H1 (cell line): Measurements from ENCODE around the gene UROD. TPM values are rescaled to one million over a fixed set of nuclear protein-coding genes. Genes with fewer than 3 reads are reported as not detected.

Source experiments
- CTCF ChIA-PET: fragments of 300-600 bp; sonication (Branson Sonifier 250); formaldehyde crosslinking; loops from one replicate; lab custom pipeline; 2021; ENCODE audit not compliant: partially characterized antibody; lab: Charles Lee
- POLR2A ChIA-PET: fragments of 300-600 bp; sonication (Branson Sonifier 250); formaldehyde crosslinking; loops from one replicate; lab custom pipeline; 2021; ENCODE audit warnings: inconsistent platforms; ENCODE audit not compliant: partially characterized antibody; lab: Charles Lee
- DNase-seq, 2 experiments: peaks; one replicate each; pipeline versions ENCODE4 v3.0.0 to v3.0.0-alpha.2; 2010 to 2022; ENCODE audit warnings: low spot score in 2 of 2, low read depth in 1 of 2, mixed read lengths in 1 of 2
- FAIRE-seq: peaks from 2 replicates; lab custom pipeline; 2011; peaks lifted over from hg19 to GRCh38; lab: Jason Lieb, UNC
- H2AFZ ChIP-seq: 2 replicates; pipeline ENCODE4 v1.8.1; 2012; ENCODE audit warnings: low read length, inconsistent platforms
- H2AK5ac ChIP-seq: 2 replicates; pipeline ENCODE4 v1.6.1; 2013; ENCODE audit warnings: low read depth, low read length
- H2BK120ac ChIP-seq: replicated peaks from 2 replicates; pipeline ENCODE3; 2013; ENCODE audit warnings: low read depth, low read length, inconsistent platforms
- H2BK12ac ChIP-seq: 2 replicates; pipeline ENCODE4 v1.6.1; 2013; ENCODE audit warnings: low read depth, low read length
- H2BK15ac ChIP-seq: 2 replicates; pipeline ENCODE4 v1.6.1; 2013; ENCODE audit warnings: low read length
- H2BK20ac ChIP-seq: 2 replicates; pipeline ENCODE4 v1.6.1; 2013; ENCODE audit warnings: low read length
- H2BK5ac ChIP-seq: 2 replicates; pipeline ENCODE4 v1.6.1; 2013; ENCODE audit warnings: low read depth, low read length
- H3K14ac ChIP-seq: 2 replicates; pipeline ENCODE4 v1.6.1; 2013; ENCODE audit warnings: inconsistent platforms; ENCODE audit not compliant: insufficient read length
- H3K18ac ChIP-seq: 2 replicates; pipeline ENCODE4 v1.6.1; 2013; ENCODE audit warnings: low read length; ENCODE audit errors: extremely low read depth
- H3K23ac ChIP-seq: 2 replicates; pipeline ENCODE4 v1.6.1; 2013; ENCODE audit warnings: inconsistent platforms; ENCODE audit not compliant: insufficient read length
- H3K23me2 ChIP-seq: 2 replicates; pipeline ENCODE4 v1.6.1; 2013; ENCODE audit warnings: low read depth, low read length
- H3K27ac ChIP-seq: 2 replicates; pipeline ENCODE4 v1.6.1; 2011; ENCODE audit warnings: low read depth, low read length, inconsistent platforms
- H3K27me3 ChIP-seq, 4 experiments: replicated peaks in 1 of 4; 1 replicate in 1 of 4; 2 replicates in 3 of 4; pipeline versions ENCODE4 v1.6.1 to v1.8.1; 2011 to 2013; ENCODE audit warnings: low read length in 3 of 4, mild to moderate bottlenecking in 3 of 4, inconsistent platforms in 2 of 4, mixed read lengths in 2 of 4, moderate library complexity in 1 of 4; ENCODE audit not compliant: control insufficient read depth in 3 of 4, insufficient read depth in 3 of 4; ENCODE audit errors: extremely low read depth in 1 of 4
- H3K36me3 ChIP-seq, 4 experiments: 2 replicates each; pipeline versions ENCODE4 v1.6.1 to v1.8.1; 2011 to 2013; ENCODE audit warnings: mild to moderate bottlenecking in 4 of 4, low read length in 3 of 4, moderate library complexity in 2 of 4, control low read depth in 1 of 4, inconsistent platforms in 1 of 4; ENCODE audit not compliant: insufficient read depth in 4 of 4, control insufficient read depth in 2 of 4
- H3K4ac ChIP-seq: replicated peaks from 2 replicates; pipeline ENCODE3; 2013; ENCODE audit warnings: low read length, low read depth, mixed read lengths, inconsistent platforms; ENCODE audit not compliant: insufficient read length
- H3K4me1 ChIP-seq, 4 experiments: replicated peaks in 1 of 4; 1 replicate in 1 of 4; 2 replicates in 3 of 4; pipeline versions ENCODE4 v1.6.1 to v1.8.1; 2011 to 2013; ENCODE audit warnings: low read length in 3 of 4, inconsistent platforms in 2 of 4, mixed read lengths in 1 of 4; ENCODE audit not compliant: insufficient read depth in 4 of 4, control insufficient read depth in 3 of 4
- H3K4me2 ChIP-seq, 2 experiments: 2 replicates each; pipeline versions ENCODE4 v1.6.1 to v1.8.1; 2011 to 2013; ENCODE audit warnings: low read depth in 2 of 2, low read length in 2 of 2, control low read depth in 1 of 2, inconsistent platforms in 1 of 2, mild to moderate bottlenecking in 1 of 2; ENCODE audit not compliant: insufficient read depth in 1 of 2
- H3K4me3 ChIP-seq, 4 experiments: fragments of 200-600, 300-600 bp in 1 of 4; sonication (generic), shearing (Covaris generic), sonication (Bioruptor Twin) in 1 of 4; 2 replicates each; pipeline versions ENCODE4 v1.5.1 to v1.8.1; 2011 to 2016; ENCODE audit warnings: low read length in 4 of 4, low read depth in 3 of 4, control low read depth in 2 of 4, inconsistent platforms in 2 of 4, mild to moderate bottlenecking in 2 of 4, mixed read lengths in 1 of 4, moderate library complexity in 1 of 4; ENCODE audit not compliant: insufficient read depth in 2 of 4; ENCODE audit errors: extremely low read depth in 1 of 4
- H3K56ac ChIP-seq: replicated peaks from 2 replicates; pipeline ENCODE3; 2013; ENCODE audit warnings: low read depth, mild to moderate bottlenecking, mixed read lengths, low read length, inconsistent platforms; ENCODE audit not compliant: insufficient read length
- H3K79me1 ChIP-seq: 2 replicates; pipeline ENCODE4 v1.6.1; 2013; ENCODE audit warnings: low read depth, low read length, control low read depth
- H3K79me2 ChIP-seq, 2 experiments: 2 replicates each; pipeline versions ENCODE4 v1.6.1 to v1.8.1; 2012 to 2013; ENCODE audit warnings: low read length in 2 of 2, mild to moderate bottlenecking in 2 of 2, inconsistent platforms in 1 of 2; ENCODE audit not compliant: insufficient read depth in 2 of 2, control insufficient read depth in 1 of 2
- H3K9ac ChIP-seq, 4 experiments: replicated peaks in 1 of 4; 1 replicate in 1 of 4; 2 replicates in 3 of 4; pipeline versions ENCODE4 v1.6.1 to v1.8.1; 2011 to 2013; ENCODE audit warnings: low read depth in 3 of 4, low read length in 3 of 4, control low read depth in 2 of 4, mild to moderate bottlenecking in 2 of 4, moderate library complexity in 2 of 4, inconsistent platforms in 1 of 4; ENCODE audit errors: extremely low read depth in 1 of 4
- H3K9me3 ChIP-seq, 2 experiments: 2 replicates each; pipeline versions ENCODE4 v1.6.1 to v1.8.1; 2012 to 2013; ENCODE audit warnings: mild to moderate bottlenecking in 2 of 2, moderate library complexity in 2 of 2, control low read depth in 1 of 2, inconsistent platforms in 1 of 2, low read depth in 1 of 2, low read length in 1 of 2, mixed read lengths in 1 of 2; ENCODE audit not compliant: insufficient read depth in 2 of 2
- H4K20me1 ChIP-seq, 2 experiments: replicated peaks in 1 of 2; 2 replicates each; pipeline versions ENCODE3 to v1.8.1; 2011 to 2013; ENCODE audit warnings: inconsistent platforms in 2 of 2, low read length in 2 of 2, mild to moderate bottlenecking in 1 of 2; ENCODE audit not compliant: insufficient read depth in 2 of 2, control insufficient read depth in 1 of 2
- H4K5ac ChIP-seq: 2 replicates; pipeline ENCODE4 v1.6.1; 2013; ENCODE audit warnings: low read length, low read depth, mixed read lengths, inconsistent platforms; ENCODE audit not compliant: insufficient read length
- H4K8ac ChIP-seq: 2 replicates; pipeline ENCODE4 v1.8.0; 2013; ENCODE audit warnings: mild to moderate bottlenecking, moderate library complexity, low read length, inconsistent platforms; ENCODE audit not compliant: insufficient read depth; ENCODE audit errors: extremely low read depth
- H4K91ac ChIP-seq: replicated peaks from 2 replicates; pipeline ENCODE3; 2013; ENCODE audit warnings: low read length, mixed read lengths, inconsistent platforms; ENCODE audit not compliant: insufficient read length
- JUN ChIP-seq: IDR thresholded peaks from 2 replicates; pipeline ENCODE4 v1.6.1; 2011; ENCODE audit warnings: low read depth, mild to moderate bottlenecking, improper control_type of control experiment, low read length
- WGBS, 2 experiments: shearing (Covaris generic) in 1 of 2; methylation state at CpG; one replicate each; pipeline versions ENCODE4 v1.1.6 to v1.1.7; 2013 to 2015; ENCODE audit warnings: low lambda C conversion rate in 2 of 2, mixed read lengths in 2 of 2, inconsistent platforms in 1 of 2, low coverage in 1 of 2, missing lambda C conversion rate in 1 of 2; ENCODE audit not compliant: insufficient replicate concordance in 2 of 2, insufficient coverage in 1 of 2, insufficient read length in 1 of 2; ENCODE audit errors: extremely low coverage in 1 of 2, missing lambda C conversion rate in 1 of 2; 5-methylcytosine and 5-hydroxymethylcytosine counted together
- polyA plus RNA-seq, 7 experiments: library from polyadenylated mRNA; depleted of rRNA in 3 of 7; stranded (reverse) in 5 of 7; unstranded in 2 of 7; fragments of >200 nt in 5 of 7; fragments of 200-250 nt in 2 of 7; gene quantifications; 1 replicate in 5 of 7; 2 replicates in 1 of 7; 4 replicates in 1 of 7; pipeline versions ENCODE4 v1.2.1 to v1.2.3, GENCODE V29; 2011 to 2013; ENCODE audit warnings: missing spikeins in 2 of 7, mixed read lengths in 2 of 7
- total RNA-seq: library from RNA; stranded (reverse); fragmentation: NEBNext Ultra II Directional; extraction: Animal tissue kit (Norgen Biotek cat#: 25700); gene quantifications from 2 replicates; pipeline ENCODE4 v1.2.1, GENCODE V29; 2021

The UROD gene
- total and polyA plus RNA-seq, 2 of the 8 experiments (the other 6 are each of a cell fraction or from before 2014, with no cell fraction given): 86.6 to 220 TPM

GRCh38 chr1:45005761-45006160 lies 6.3 kb upstream of the UROD start:
- H3K36me3 ChIP-seq: peaks cover 6 to 40% (median 17%) of the 10 kb centered on the region in 4 experiments; a peak in 7 of 8 replicates
- H4K8ac ChIP-seq: no peak overlapping the region

More at GRCh38 chr1:45005761-45006160, 6.3 kb upstream of the UROD start:
- Histone ChIP-seq H3K4ac (no peak overlapping the region), H2BK12ac (no peak overlapping the region), H3K18ac (no peak overlapping the region), H3K9me3 (no peaks in the 10 kb centered on the region), H3K27ac (no peak overlapping the region), H4K5ac (no peak overlapping the region), H2BK15ac (no peak overlapping the region), H3K9ac (no peak overlapping the region), H2BK20ac (no peak overlapping the region), H3K14ac (no peak overlapping the region), H2AFZ (no peak overlapping the region), H2AK5ac (no peak overlapping the region), H3K4me2 (no peak overlapping the region), H2BK5ac (no peak overlapping the region), H3K79me2 (no peaks in the 10 kb centered on the region), H3K23me2 (peaks cover 5% of the 10 kb centered on the region; the same call in 1 of the 2 replicates), H4K91ac (no peak overlapping the region), H3K4me3 (no peak overlapping the region), H3K79me1 (no peaks in the 10 kb centered on the region), H3K27me3 (no peaks in the 10 kb centered on the region), H4K20me1 (peaks cover 0 to 11% of the 10 kb centered on the region in 2 experiments), H3K4me1 (peaks cover 0 to 6% (median 4%) of the 10 kb centered on the region in 4 experiments; a peak in 4 of 7 replicates), H2BK120ac (no peak overlapping the region), H3K23ac (no peak overlapping the region), H3K56ac (no peak overlapping the region)
- DNase-seq (no peak), FAIRE-seq (no peak)
- TF ChIP-seq JUN: no peak
- WGBS, 2 experiments: 87% methylated on average over 6 of the region's 6 CpGs; no CpG with 5 or more reads in 1 of the 2 experiments
- ChIA-PET CTCF (interaction anchor here (0.6 to 2.9 kb wide), 8 partner anchors 9 to 353 kb away, joined by 3 to 8 read pairs (median 4); no protein-coding TSS in a partner anchor), POLR2A (interaction anchor here (0.6 to 1.5 kb wide), 4 partner anchors 9 to 284 kb away, joined by 3 to 4 read pairs (median 3); no protein-coding TSS in a partner anchor)
